Measurements from ENCODE around the gene TMEM39A. TPM values are rescaled to one million over a fixed set of nuclear protein-coding genes. Genes with fewer than 3 reads are reported as not detected.
A peak's percentile ranks its signal among the peaks of the same experiment; 100 is the strongest.

Gene TMEM39A
- total RNA-seq, 2 experiments from 2014 or later: 54.1 to 58.0 TPM

- H3K9me3 ChIP-seq (ENCODE audit: control insufficient read depth in 1 of 2, insufficient read depth in 1 of 2, low read length in 2 of 2): no peaks in the 10 kb centered on the region
- H3K27me3 Mint-ChIP-seq: no peaks in the 10 kb centered on the region
- H3K36me3 Mint-ChIP-seq (ENCODE audit: low read depth): peaks cover 53% of the 10 kb centered on the region
- ChIA-PET CTCF (interaction anchor here (1.3 kb wide), 1 partner anchor 37 kb away, joined by 5 read pairs; the partner anchor contains the start of gene TMEM39A), POLR2A (interaction anchor here (1.4 to 1.5 kb wide), 2 partner anchors 32 to 38 kb away, joined by 4 to 8 read pairs; partner anchors contain the start of genes POGLUT1 and TMEM39A)
- H3K27ac ChIP-seq (ENCODE audit: low read depth in 1 of 2, low read length in 2 of 2): no peak overlapping the region
- H3K4me1 Mint-ChIP-seq (ENCODE audit: low read depth): peaks cover 55% of the 10 kb centered on the region
- no peaks in the 10 kb centered on the region for H3K27me3 ChIP-seq (ENCODE audit: control insufficient read depth in 1 of 2, insufficient read depth in 2 of 2, low read length in 2 of 2)
- ATAC-seq (ENCODE audit: poor library complexity): no peak
- peak overlapping the region; percentile 6 for H3K27ac Mint-ChIP-seq
- H3K4me3 ChIP-seq (ENCODE audit: low read length): no peak overlapping the region
- peaks cover 23% of the 10 kb centered on the region for H3K36me3 ChIP-seq (ENCODE audit: insufficient read depth, low read length)
- peak overlapping the region; percentile 63 for H3K4me3 Mint-ChIP-seq
- intact Hi-C loops (cut with DNase I, micrococcal nuclease): no loop called here
- no peak for TF ChIP-seq CTCF (IDR thresholded peaks at IDR 0.05)
- no peak for DNase-seq
- no peaks in the 10 kb centered on the region for H3K9me3 Mint-ChIP-seq
- peaks cover 20% of the 10 kb centered on the region for H3K4me1 ChIP-seq (ENCODE audit: insufficient read depth, low read length)
These were observed 37.5 kb upstream of the TMEM39A start for GRCh38 chr3:119500901-119501300.

- H3K4me3 ChIP-seq (ENCODE audit: low read length): no peak overlapping the region
- ATAC-seq (ENCODE audit: poor library complexity) (no peak), DNase-seq (no peak)
- peaks cover 20% of the 10 kb centered on the region for H3K4me1 ChIP-seq (ENCODE audit: insufficient read depth, low read length)
- H3K36me3 ChIP-seq (ENCODE audit: insufficient read depth, low read length): peaks cover 19% of the 10 kb centered on the region
- intact Hi-C loops (cut with DNase I, micrococcal nuclease): no loop called here
- Mint-ChIP-seq H3K4me3 (peak overlapping the region; percentile 99), H3K27ac (peak overlapping the region; percentile 6), H3K4me1 (ENCODE audit: low read depth) (peaks cover 52% of the 10 kb centered on the region), H3K9me3 (no peaks in the 10 kb centered on the region), H3K27me3 (no peaks in the 10 kb centered on the region), H3K36me3 (ENCODE audit: low read depth) (peaks cover 47% of the 10 kb centered on the region)
- no peak overlapping the region for H3K27ac ChIP-seq (ENCODE audit: low read depth in 1 of 2, low read length in 2 of 2)
- TF ChIP-seq CTCF (IDR thresholded peaks at IDR 0.05): no peak
- no peaks in the 10 kb centered on the region for H3K9me3 ChIP-seq (ENCODE audit: control insufficient read depth in 1 of 2, insufficient read depth in 1 of 2, low read length in 2 of 2)
- H3K27me3 ChIP-seq (ENCODE audit: control insufficient read depth in 1 of 2, insufficient read depth in 2 of 2, low read length in 2 of 2): no peaks in the 10 kb centered on the region
- ChIA-PET CTCF (interaction anchor here (1.3 kb wide), 1 partner anchor 37 kb away, joined by 5 read pairs; the partner anchor contains the start of gene TMEM39A), POLR2A (interaction anchor here (1.4 to 3.3 kb wide), 3 partner anchors 31 to 849 kb away, joined by 4 to 11 read pairs (median 8); partner anchors contain the start of genes LRRC58, POGLUT1 and TMEM39A)
These were observed 36.9 kb upstream of the TMEM39A start for GRCh38 chr3:119500265-119500664.

GRCh38 chr3:119498186-119499011, 35.0 kb upstream of the TMEM39A start, which contains the start of gene TIMMDC1:
TSS of gene TIMMDC1 (plus strand) at chr3:119498547. CDS start at chr3:119498734, 187 bp downstream.
- Histone ChIP-seq H3K27ac (ENCODE audit: low read depth in 1 of 2, low read length in 2 of 2) (peak within 1 kb of the TSS; percentile 90 to 93), H3K9me3 (ENCODE audit: control insufficient read depth in 1 of 2, insufficient read depth in 1 of 2, low read length in 2 of 2) (no peaks in the 10 kb centered on the region), H3K4me3 (ENCODE audit: low read length) (peak within 1 kb of the TSS; percentile 95), H3K4me1 (ENCODE audit: insufficient read depth, low read length) (peaks cover 20% of the 10 kb centered on the region), H3K27me3 (ENCODE audit: control insufficient read depth in 1 of 2, insufficient read depth in 2 of 2, low read length in 2 of 2) (no peaks in the 10 kb centered on the region), H3K36me3 (ENCODE audit: insufficient read depth, low read length) (peaks cover 8% of the 10 kb centered on the region)
- TF ChIP-seq CTCF (IDR thresholded peaks at IDR 0.05): no peak
- CTCF ChIA-PET: interaction anchor here (0.9 to 1.5 kb wide), 4 partner anchors 29 to 51 kb away, joined by 3 to 7 read pairs (median 4); partner anchors contain the start of genes POGLUT1 and TMEM39A
- H3K27ac Mint-ChIP-seq: peak within 1 kb of the TSS; percentile 99
- H3K4me1 Mint-ChIP-seq (ENCODE audit: low read depth): peaks cover 42% of the 10 kb centered on the region
- peak within 1 kb of the TSS; percentile 99 for H3K4me3 Mint-ChIP-seq
- ATAC-seq (ENCODE audit: poor library complexity): peak; percentile 97
- H3K36me3 Mint-ChIP-seq (ENCODE audit: low read depth): peaks cover 30% of the 10 kb centered on the region
- DNase-seq: peak; percentile 94 to 99 (median 96)
- H3K27me3 Mint-ChIP-seq: no peaks in the 10 kb centered on the region
- intact Hi-C loops (cut with DNase I, micrococcal nuclease): loop anchor here (1.0 to 10.0 kb wide), 8 partner anchors 29 to 1096 kb away; partner anchors contain the start of genes COX17 (in 2 of the 2), GSK3B (in 1 of the 2), LRRC58 (in 1 of the 2) and NDUFB4 (in 1 of the 2)
- H3K9me3 Mint-ChIP-seq: no peaks in the 10 kb centered on the region
- POLR2A ChIA-PET: interaction anchor here (0.6 to 3.3 kb wide), 25 partner anchors 9 to 1097 kb away, joined by 3 to 85 read pairs (median 4); partner anchors contain the start of genes ARHGAP31, B4GALT4, COX17 and GSK3B
